GM19397 (cell line): ENCODE results near the gene PPFIA1.

Experiments used
- ATAC-seq: cut with Tn5 transposase; IDR thresholded peaks from one replicate; pipeline ENCODE4 v1.9.1; 2021; ENCODE audit warnings: mild to moderate bottlenecking, moderate library complexity; ENCODE audit not compliant: unreplicated experiment

The PPFIA1 gene

DNA sequence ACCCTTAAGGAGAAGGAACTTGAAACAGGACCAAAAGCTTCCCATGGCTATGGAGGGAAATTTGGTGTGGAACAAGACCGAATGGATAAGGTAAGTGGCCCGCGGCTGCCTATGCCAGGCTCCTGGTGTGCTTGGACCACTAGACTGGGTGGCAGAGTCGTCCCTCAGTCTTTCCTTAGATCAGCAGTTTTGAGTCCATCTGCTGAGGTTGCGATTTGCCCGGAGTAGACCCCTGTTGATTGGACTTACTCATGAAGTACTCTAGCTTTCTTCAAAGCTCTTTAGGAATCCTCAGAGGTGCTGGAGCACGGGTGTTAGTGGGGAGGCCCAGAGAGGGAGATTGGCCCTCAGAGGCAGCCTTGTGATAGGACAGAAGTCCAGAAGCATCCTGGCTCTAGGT lies 139.4 kb downstream of the PPFIA1 start:
- ATAC-seq = no peak

GRCh38 chr11:70410276-70411205 lies 140.1 kb downstream of the PPFIA1 start:
- ATAC-seq = no peak

GRCh38 chr11:70411713-70412452 lies 141.4 kb downstream of the PPFIA1 start:
- ATAC-seq = no peak

- ATAC-seq = no peak
These were observed 142.7 kb downstream of the PPFIA1 start for GRCh38 chr11:70413151-70413550.

- ATAC-seq = no peak
These were observed 144.0 kb downstream of the PPFIA1 start for GRCh38 chr11:70414341-70415100.

DNA sequence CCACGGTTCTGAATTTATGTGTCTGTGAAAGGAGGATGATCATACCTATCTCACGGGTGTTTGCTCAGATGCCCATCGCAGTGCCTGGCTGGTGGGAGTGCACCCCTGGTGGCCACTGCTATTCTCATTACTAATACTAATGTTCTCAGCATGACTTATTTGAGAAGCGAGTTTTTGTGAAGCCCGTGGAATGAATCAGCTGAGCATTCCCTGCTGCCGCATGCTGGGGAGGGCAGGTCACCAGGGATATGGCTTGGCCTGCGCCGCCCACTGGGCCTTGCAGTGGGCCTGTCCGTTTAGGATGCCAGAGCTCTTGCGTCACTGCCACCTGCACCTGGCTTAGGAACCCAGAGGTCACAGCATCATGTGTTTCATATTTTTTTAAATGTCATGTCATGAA lies 144.7 kb downstream of the PPFIA1 start:
- ATAC-seq = no peak

DNA sequence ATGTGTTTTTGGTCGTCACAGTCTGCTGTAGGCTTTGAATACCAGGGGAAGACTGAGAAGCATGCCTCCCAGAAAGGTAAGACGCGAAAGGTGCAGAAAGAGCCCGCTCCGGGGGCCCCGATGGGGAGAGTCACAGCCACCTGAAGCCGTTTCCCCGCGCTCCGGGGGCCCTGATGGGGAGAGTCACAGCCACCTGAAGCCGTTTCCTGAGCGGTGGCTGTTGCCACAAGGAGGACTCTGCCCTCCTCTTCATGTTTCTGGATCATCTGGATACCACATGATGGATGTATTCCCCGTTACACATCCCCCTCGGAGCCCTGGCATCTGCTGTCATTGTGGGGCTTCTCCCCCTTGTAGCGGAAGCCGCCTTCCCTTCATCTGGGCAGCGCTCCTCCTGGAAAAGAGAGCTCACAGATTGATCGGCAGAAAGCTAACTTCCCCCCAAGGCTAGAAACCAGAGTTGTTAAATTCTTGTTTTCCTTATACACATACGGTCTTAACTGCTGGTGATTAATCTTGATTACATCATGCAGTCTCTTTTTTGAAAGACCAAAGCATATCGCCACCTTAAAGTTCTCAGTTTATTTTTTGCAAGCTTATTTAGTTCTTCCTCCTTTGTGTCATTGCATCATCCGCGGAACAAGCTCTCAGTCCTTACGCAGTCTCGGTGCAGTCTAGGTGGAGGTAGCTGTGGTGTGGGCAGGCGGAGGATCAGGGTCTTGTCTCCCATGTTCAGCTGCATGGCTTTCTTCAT lies 145.3 kb downstream of the PPFIA1 start:
- ATAC-seq = no peak

- ATAC-seq = no peak
These were observed 146.4 kb downstream of the PPFIA1 start for GRCh38 chr11:70416881-70417280.

- no peak for ATAC-seq
These were observed 147.6 kb downstream of the PPFIA1 start for GRCh38 chr11:70418130-70418529.

GRCh38 chr11:70419307-70420007 lies 149.0 kb downstream of the PPFIA1 start:
- no peak for ATAC-seq

- no peak for ATAC-seq
These were observed 149.5 kb downstream of the PPFIA1 start for GRCh38 chr11:70420008-70420464.

DNA sequence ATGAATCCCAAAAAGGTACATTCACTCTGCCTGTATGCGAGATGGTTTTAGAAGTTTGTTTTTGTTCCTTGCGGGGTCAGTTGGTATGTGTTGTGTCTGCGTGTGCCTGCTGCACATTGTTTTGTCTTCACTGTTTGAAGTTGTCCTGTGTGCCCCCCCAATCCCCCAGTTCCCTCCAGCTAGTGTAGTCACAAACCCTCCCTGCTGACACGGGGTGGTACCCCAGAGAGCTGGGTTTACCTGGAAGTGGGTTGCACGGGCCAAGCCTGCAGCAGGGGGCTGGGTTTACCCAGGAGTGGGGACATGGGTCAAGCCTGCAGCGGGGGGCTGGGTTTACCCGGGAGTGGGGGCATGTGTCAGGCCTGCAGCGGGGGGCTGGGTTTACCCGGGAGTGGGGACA lies 150.0 kb downstream of the PPFIA1 start:
- ATAC-seq = no peak

GRCh38 chr11:70421123-70421522 lies 150.6 kb downstream of the PPFIA1 start:
- ATAC-seq = no peak

- ATAC-seq = no peak
These were observed 152.4 kb downstream of the PPFIA1 start for GRCh38 chr11:70422692-70423522.

GRCh38 chr11:70423523-70424505 lies 153.3 kb downstream of the PPFIA1 start:
- ATAC-seq = no peak

DNA sequence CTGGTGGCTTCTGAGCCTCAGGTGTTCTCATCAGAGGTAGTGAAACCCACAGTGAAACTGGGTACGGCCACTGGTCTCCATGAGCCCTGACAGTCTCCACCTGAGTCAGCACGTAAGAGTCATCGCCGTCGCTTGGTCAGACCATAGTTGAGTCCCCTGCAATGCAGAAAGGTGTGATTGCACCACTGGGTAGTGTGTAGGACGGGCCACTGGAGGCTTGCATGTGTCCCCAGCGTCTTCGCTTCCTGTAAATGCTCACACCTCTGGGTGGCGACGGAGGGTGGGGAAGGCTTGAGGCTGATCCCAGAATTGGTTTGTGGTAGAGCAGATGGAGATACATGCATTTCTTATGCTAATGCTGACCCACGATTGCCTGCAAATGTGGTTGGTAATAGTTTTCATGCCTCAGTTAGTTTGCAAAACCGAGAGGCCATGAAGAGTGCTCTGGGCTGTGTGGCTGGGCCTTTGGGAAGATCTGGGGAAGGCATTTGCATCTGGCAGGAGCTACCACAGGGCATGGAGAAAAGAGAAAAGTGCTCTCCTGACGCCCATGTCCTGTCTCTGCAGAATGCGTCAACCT lies 154.4 kb downstream of the PPFIA1 start:
- ATAC-seq = no peak

GRCh38 chr11:70427436-70427835 lies 156.9 kb downstream of the PPFIA1 start:
- ATAC-seq = no peak
